ENCODE measurements around the gene MRPL46. TPM values are rescaled to one million over a fixed set of nuclear protein-coding genes. Genes with fewer than 3 reads are reported as not detected.
"Not testable (repeated sequence)": the region's sequence is repeated elsewhere in the genome, so short reads cannot be mapped to it uniquely, and the experiment has no call there.

Gene MRPL46
- total RNA-seq, 1 donor from 2014 or later, result 15.5 TPM

GRCh38 chr15:88479169-88479568 is 12.0 kb upstream of the MRPL46 start:
- no peak for DNase-seq (ENCODE audit: low read depth in 2 of 2)

GRCh38 chr15:88477904-88478303 is 10.7 kb upstream of the MRPL46 start:
- no peak for DNase-seq (ENCODE audit: low read depth in 2 of 2)

- no peak for DNase-seq (ENCODE audit: low read depth in 2 of 2)
Measured at GRCh38 chr15:88477126-88477525, 9.9 kb upstream of the MRPL46 start.

GRCh38 chr15:88476635-88477060 is 9.5 kb upstream of the MRPL46 start:
- peak; percentile 54 to 80 for DNase-seq (ENCODE audit: low read depth in 2 of 2)

GRCh38 chr15:88473661-88474293 is 6.6 kb upstream of the MRPL46 start:
- DNase-seq (ENCODE audit: low read depth in 2 of 2), result not testable (repeated sequence)

GRCh38 chr15:88472225-88472624 is 5.0 kb upstream of the MRPL46 start:
- no peak for DNase-seq (ENCODE audit: low read depth in 2 of 2)

- DNase-seq (ENCODE audit: low read depth in 2 of 2), result no peak
Measured at GRCh38 chr15:88470625-88471372, 3.6 kb upstream of the MRPL46 start.

GRCh38 chr15:88469321-88469720 is 2.1 kb upstream of the MRPL46 start:
- no peak for DNase-seq (ENCODE audit: low read depth in 2 of 2)

- DNase-seq (ENCODE audit: low read depth in 2 of 2), result not testable (repeated sequence)
Measured at GRCh38 chr15:88468721-88469120, 1.5 kb upstream of the MRPL46 start.

GRCh38 chr15:88467935-88468528 is 844 bp upstream of the MRPL46 start:
- DNase-seq (ENCODE audit: low read depth in 2 of 2), result peak; percentile 7 to 19

- peak; percentile 55 to 80 for DNase-seq (ENCODE audit: low read depth in 2 of 2)
Measured at GRCh38 chr15:88465633-88466224, 1.5 kb downstream of the MRPL46 start.

GRCh38 chr15:88463870-88464532 is 3.2 kb downstream of the MRPL46 start:
- no peak for DNase-seq (ENCODE audit: low read depth in 2 of 2)

GRCh38 chr15:88456733-88457132 is 10.5 kb downstream of the MRPL46 start:
- DNase-seq (ENCODE audit: low read depth in 2 of 2), result no peak

GRCh38 chr15:88454867-88455810 is 12.0 kb downstream of the MRPL46 start:
- peak; percentile 71 to 77 for DNase-seq (ENCODE audit: low read depth in 2 of 2)

GRCh38 chr15:88454236-88454635 is 13.0 kb downstream of the MRPL46 start:
- peak in 1 of 2 donors; percentile 69 for DNase-seq (ENCODE audit: low read depth in 2 of 2)

GRCh38 chr15:88453651-88454050 is 13.5 kb downstream of the MRPL46 start:
- no peak for DNase-seq (ENCODE audit: low read depth in 2 of 2)

GRCh38 chr15:88450125-88450798 is 16.9 kb downstream of the MRPL46 start:
- DNase-seq (ENCODE audit: low read depth in 2 of 2), result peak; percentile 60 to 69

GRCh38 chr15:88449581-88449980 is 17.6 kb downstream of the MRPL46 start:
- no peak for DNase-seq (ENCODE audit: low read depth in 2 of 2)

GRCh38 chr15:88448991-88449461 is 18.2 kb downstream of the MRPL46 start:
- DNase-seq (ENCODE audit: low read depth in 2 of 2), result no peak

GRCh38 chr15:88447741-88448140 is 19.4 kb downstream of the MRPL46 start:
- DNase-seq (ENCODE audit: low read depth in 2 of 2), result no peak

Data from lung microvascular endothelial cell (primary cell).